ENCODE results near the gene HOXC10. TPM values are rescaled to one million over a fixed set of nuclear protein-coding genes. Genes with fewer than 3 reads are reported as not detected.

The HOXC10 gene
- total and polyA plus RNA-seq, 2 donors (not counting 1 experiment from before 2014, with no cell fraction given): not detected

- Histone ChIP-seq H3K27me3 (replicated peaks in 1 of 4; ENCODE audit: control extremely low read depth in 1 of 4, control insufficient read depth in 3 of 4, insufficient read depth in 4 of 4, low read length in 3 of 4) (peaks cover 0 to 93% (median 73%) of the 10 kb centered on the region in 4 experiments), H2AFZ (ENCODE audit: insufficient read depth, low read depth, low read length, poor library complexity, severe bottlenecking) (peak overlapping the region; percentile 82), H3K79me2 (ENCODE audit: control insufficient read depth, insufficient read depth, low read length) (no peaks in the 10 kb centered on the region), H3K9ac (ENCODE audit: low read length) (peak overlapping the region; percentile 70), H4K20me1 (ENCODE audit: control insufficient read depth, insufficient read depth, low read length, poor library complexity, severe bottlenecking) (no peaks in the 10 kb centered on the region), H3K27ac (ENCODE audit: low read length in 2 of 2) (peak overlapping the region; percentile 30 to 40), H3K4me3 (ENCODE audit: control extremely low read depth in 1 of 5, extremely low read depth in 1 of 5, insufficient read depth in 1 of 5, low read depth in 2 of 5, low read length in 4 of 5) (peak overlapping the region in 4 of 5 experiments; percentile 43 to 71 (median 48)), H3K36me3 (replicated peaks in 1 of 2; ENCODE audit: control extremely low read depth in 1 of 2, control insufficient read depth in 1 of 2, extremely low read depth in 1 of 2, insufficient read depth in 2 of 2, low read length in 1 of 2) (no peaks in the 10 kb centered on the region), H3K4me1 (ENCODE audit: control insufficient read depth in 2 of 2, insufficient read depth in 2 of 2, low read length in 2 of 2) (peaks cover 25 to 42% of the 10 kb centered on the region in 2 donors), H3K9me3 (ENCODE audit: control extremely low read depth in 1 of 3, control insufficient read depth in 2 of 3, insufficient read depth in 1 of 3, low read length in 2 of 3) (peaks cover 0 to 45% (median 6%) of the 10 kb centered on the region in 3 donors), H3K4me2 (replicated peaks; ENCODE audit: low read depth, low read length, poor library complexity, severe bottlenecking) (peak overlapping the region; percentile 88)
- intact Hi-C loops (cut with micrococcal nuclease): loop anchor here (1.0 kb wide), 1 partner anchor 35 kb away; the partner anchor contains the start of gene HOXC4
- ChIA-PET POLR2A (interaction anchor here (0.6 to 1.5 kb wide), 8 partner anchors 10 to 798 kb away, joined by 3 to 10 read pairs (median 6); partner anchors contain the start of gene HOXC6), CTCF (interaction anchor here (0.9 to 3.9 kb wide), 11 partner anchors 9 to 190 kb away, joined by 3 to 31 read pairs (median 4); partner anchors contain the start of genes HOXC5 and HOXC8)
- no peaks in the 10 kb centered on the region for H3K9me3 Mint-ChIP-seq (ENCODE audit: insufficient read depth)
- peaks cover 22% of the 10 kb centered on the region for H3K4me1 Mint-ChIP-seq
- DNase-seq: peak; percentile 84
- H3K27ac Mint-ChIP-seq: peak overlapping the region; percentile 83
- H3K4me3 Mint-ChIP-seq: peak overlapping the region; percentile 90
- ATAC-seq (ENCODE audit: low read depth): peak; percentile 87
- WGBS (ENCODE audit: insufficient coverage): 4% methylated on average over 29 of the region's 34 CpGs
- TF ChIP-seq EZH2 (IDR thresholded peaks at IDR 0.05; ENCODE audit: borderline replicate concordance, insufficient read depth, low read depth, low read length, poor library complexity, severe bottlenecking) (no peak), CTCF (IDR thresholded peaks at IDR 0.05) (no peak)
- peaks cover 63% of the 10 kb centered on the region for H3K27me3 Mint-ChIP-seq
These were observed 33.0 kb downstream of the HOXC10 start for GRCh38 chr12:54017878-54018467.

- CTCF ChIA-PET: interaction anchor here (1.0 to 3.9 kb wide), 2 partner anchors 12 to 13 kb away, joined by 3 to 31 read pairs; partner anchors contain the start of gene HOXC5
- H3K27ac ChIP-seq (ENCODE audit: low read length in 2 of 2): peak overlapping the region; percentile 30 to 40
- Mint-ChIP-seq H3K9me3 (ENCODE audit: insufficient read depth) (no peaks in the 10 kb centered on the region), H3K27ac (peak overlapping the region; percentile 83), H3K4me3 (peak overlapping the region; percentile 90), H3K4me1 (peaks cover 22% of the 10 kb centered on the region), H3K27me3 (peaks cover 64% of the 10 kb centered on the region)
- H3K4me1 ChIP-seq (ENCODE audit: control insufficient read depth in 2 of 2, insufficient read depth in 2 of 2, low read length in 2 of 2): peaks cover 25 to 40% of the 10 kb centered on the region in 2 donors
- WGBS (ENCODE audit: insufficient coverage): 30% methylated on average over 12 of the region's 29 CpGs
- peak overlapping the region; percentile 82 for H2AFZ ChIP-seq (ENCODE audit: insufficient read depth, low read depth, low read length, poor library complexity, severe bottlenecking)
- peak overlapping the region in 4 of 5 experiments; percentile 43 to 71 (median 48) for H3K4me3 ChIP-seq (ENCODE audit: control extremely low read depth in 1 of 5, extremely low read depth in 1 of 5, insufficient read depth in 1 of 5, low read depth in 2 of 5, low read length in 4 of 5)
- ATAC-seq (ENCODE audit: low read depth) (no peak), DNase-seq (peak; percentile 17)
- H3K79me2 ChIP-seq (ENCODE audit: control insufficient read depth, insufficient read depth, low read length): no peaks in the 10 kb centered on the region
- H3K9me3 ChIP-seq (ENCODE audit: control extremely low read depth in 1 of 3, control insufficient read depth in 2 of 3, insufficient read depth in 1 of 3, low read length in 2 of 3): peaks cover 0 to 45% (median 6%) of the 10 kb centered on the region in 3 donors
- peak overlapping the region; percentile 70 for H3K9ac ChIP-seq (ENCODE audit: low read length)
- H3K27me3 ChIP-seq (replicated peaks in 1 of 4; ENCODE audit: control extremely low read depth in 1 of 4, control insufficient read depth in 3 of 4, insufficient read depth in 4 of 4, low read length in 3 of 4): peaks cover 0 to 93% (median 73%) of the 10 kb centered on the region in 4 experiments
- peak overlapping the region; percentile 88 for H3K4me2 ChIP-seq (replicated peaks; ENCODE audit: low read depth, low read length, poor library complexity, severe bottlenecking)
- TF ChIP-seq CTCF (IDR thresholded peaks at IDR 0.05): no peak
- TF ChIP-seq EZH2 (IDR thresholded peaks at IDR 0.05; ENCODE audit: borderline replicate concordance, insufficient read depth, low read depth, low read length, poor library complexity, severe bottlenecking): no peak
- intact Hi-C loops (cut with micrococcal nuclease): loop anchor here (1.0 kb wide), 1 partner anchor 35 kb away; the partner anchor contains the start of gene HOXC4
- no peaks in the 10 kb centered on the region for H4K20me1 ChIP-seq (ENCODE audit: control insufficient read depth, insufficient read depth, low read length, poor library complexity, severe bottlenecking)
- H3K36me3 ChIP-seq (replicated peaks in 1 of 2; ENCODE audit: control extremely low read depth in 1 of 2, control insufficient read depth in 1 of 2, extremely low read depth in 1 of 2, insufficient read depth in 2 of 2, low read length in 1 of 2): no peaks in the 10 kb centered on the region
- POLR2A ChIA-PET: no interaction called here
These were observed 33.6 kb downstream of the HOXC10 start for GRCh38 chr12:54018468-54018984.
